Measurements from ENCODE around the gene XRCC4. TPM values are rescaled to one million over a fixed set of nuclear protein-coding genes. Genes with fewer than 3 reads are reported as not detected.
"Not testable (repeated sequence)": the region's sequence is repeated elsewhere in the genome, so short reads cannot be mapped to it uniquely, and the experiment has no call there.

XRCC4 gene
- polyA plus RNA-seq, 1 donor (not counting 4 experiments of a cell fraction or from before 2014, with no cell fraction given): 10.9 TPM

DNA sequence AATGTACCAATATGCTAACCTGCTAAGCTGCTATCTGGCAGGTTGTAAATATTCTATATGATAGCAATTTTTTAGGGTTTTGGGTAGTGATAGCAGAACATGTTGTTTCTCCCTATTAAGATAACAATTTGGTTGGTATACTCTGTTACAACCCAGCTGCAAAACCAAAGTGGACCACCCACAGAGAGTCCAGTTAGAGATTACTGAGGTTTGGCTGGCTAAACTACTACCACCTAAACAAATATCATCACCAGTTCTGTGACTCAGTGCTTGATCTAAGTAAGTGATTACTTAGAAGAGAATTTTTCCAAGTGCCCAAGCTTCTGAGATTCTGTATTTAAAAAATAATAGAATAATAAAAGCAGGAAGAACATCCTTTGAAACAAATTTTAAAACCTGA lies 72.3 kb downstream of the XRCC4 start:
- Histone ChIP-seq H3K9me1 (ENCODE audit: control insufficient read depth, extremely low read depth, insufficient read depth, low read length) (no peaks in the 10 kb centered on the region), H3K9ac (ENCODE audit: control insufficient read depth, extremely low read depth, insufficient read depth, low read length) (no peak overlapping the region), H3K27me3 (ENCODE audit: control insufficient read depth, extremely low read depth, insufficient read depth, low read length) (no peaks in the 10 kb centered on the region), H4K20me1 (ENCODE audit: control insufficient read depth, extremely low read depth, insufficient read depth, low read length) (no peaks in the 10 kb centered on the region), H2AFZ (ENCODE audit: control insufficient read depth, low read length) (no peak overlapping the region), H3K79me2 (ENCODE audit: control insufficient read depth, insufficient read depth, low read length) (no peaks in the 10 kb centered on the region), H3K4me3 (ENCODE audit: control insufficient read depth in 2 of 3, extremely low read depth in 1 of 3, insufficient read depth in 2 of 3, low read depth in 1 of 3, low read length in 3 of 3) (no peak overlapping the region), H3K36me3 (ENCODE audit: control insufficient read depth in 2 of 2, extremely low read depth in 1 of 2, insufficient read depth in 2 of 2, low read length in 2 of 2) (no peaks in the 10 kb centered on the region), H3K4me1 (ENCODE audit: control insufficient read depth, extremely low read depth, insufficient read depth, low read length) (no peaks in the 10 kb centered on the region), H3K4me2 (ENCODE audit: control insufficient read depth, extremely low read depth, insufficient read depth, low read depth, low read length) (no peak overlapping the region), H3K27ac (ENCODE audit: control insufficient read depth, insufficient read depth, low read length) (no peak overlapping the region), H3K9me3 (ENCODE audit: control insufficient read depth, low read depth, low read length) (no peaks in the 10 kb centered on the region)
- TF ChIP-seq EZH2 (IDR thresholded peaks at IDR 0.05; ENCODE audit: low read length): no peak
- TF ChIP-seq, protein P1, sequence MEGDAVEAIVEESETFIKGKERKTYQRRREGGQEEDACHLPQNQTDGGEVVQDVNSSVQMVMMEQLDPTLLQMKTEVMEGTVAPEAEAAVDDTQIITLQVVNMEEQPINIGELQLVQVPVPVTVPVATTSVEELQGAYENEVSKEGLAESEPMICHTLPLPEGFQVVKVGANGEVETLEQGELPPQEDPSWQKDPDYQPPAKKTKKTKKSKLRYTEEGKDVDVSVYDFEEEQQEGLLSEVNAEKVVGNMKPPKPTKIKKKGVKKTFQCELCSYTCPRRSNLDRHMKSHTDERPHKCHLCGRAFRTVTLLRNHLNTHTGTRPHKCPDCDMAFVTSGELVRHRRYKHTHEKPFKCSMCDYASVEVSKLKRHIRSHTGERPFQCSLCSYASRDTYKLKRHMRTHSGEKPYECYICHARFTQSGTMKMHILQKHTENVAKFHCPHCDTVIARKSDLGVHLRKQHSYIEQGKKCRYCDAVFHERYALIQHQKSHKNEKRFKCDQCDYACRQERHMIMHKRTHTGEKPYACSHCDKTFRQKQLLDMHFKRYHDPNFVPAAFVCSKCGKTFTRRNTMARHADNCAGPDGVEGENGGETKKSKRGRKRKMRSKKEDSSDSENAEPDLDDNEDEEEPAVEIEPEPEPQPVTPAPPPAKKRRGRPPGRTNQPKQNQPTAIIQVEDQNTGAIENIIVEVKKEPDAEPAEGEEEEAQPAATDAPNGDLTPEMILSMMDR (optimal IDR thresholded peaks at IDR 0.05 in 1 of 3, IDR thresholded peaks at IDR 0.05 in 1 of 3, conservative IDR thresholded peaks at IDR 0.05 in 1 of 3; ENCODE audit: extremely low read depth in 1 of 3, insufficient read depth in 2 of 3, low read length in 3 of 3): no peak
- DNase-seq (ENCODE audit: low read depth, low spot score) (no peak), FAIRE-seq (no peak)
- dilution Hi-C loops (cut with MboI; ENCODE audit: extremely low pct_ligation_motif_present, low sequenced_read_pairs): no loop called here

DNA sequence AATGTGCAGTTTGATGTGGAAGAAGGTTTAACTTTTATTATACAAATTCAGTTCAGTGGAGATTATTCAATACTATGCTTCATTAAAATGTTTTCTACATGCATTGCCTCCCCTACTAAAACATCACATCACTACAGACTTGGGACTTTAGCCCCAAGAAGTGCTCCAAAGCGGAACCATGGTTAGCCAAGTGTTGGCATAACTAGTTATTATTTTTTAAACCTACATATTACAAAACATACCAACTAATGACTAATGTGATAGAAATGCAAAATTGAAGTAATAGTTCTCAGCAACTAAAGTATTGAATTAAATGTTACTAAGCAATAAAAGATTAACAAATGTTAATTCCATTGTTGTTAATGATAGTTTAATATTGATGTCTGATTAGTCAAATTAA lies 74.5 kb downstream of the XRCC4 start:
- Histone ChIP-seq H3K9ac (ENCODE audit: control insufficient read depth, extremely low read depth, insufficient read depth, low read length) (no peak overlapping the region), H3K36me3 (ENCODE audit: control insufficient read depth in 2 of 2, extremely low read depth in 1 of 2, insufficient read depth in 2 of 2, low read length in 2 of 2) (no peaks in the 10 kb centered on the region), H3K27me3 (ENCODE audit: control insufficient read depth, extremely low read depth, insufficient read depth, low read length) (no peaks in the 10 kb centered on the region), H3K4me1 (ENCODE audit: control insufficient read depth, extremely low read depth, insufficient read depth, low read length) (no peaks in the 10 kb centered on the region), H3K27ac (ENCODE audit: control insufficient read depth, insufficient read depth, low read length) (no peak overlapping the region), H2AFZ (ENCODE audit: control insufficient read depth, low read length) (no peak overlapping the region), H4K20me1 (ENCODE audit: control insufficient read depth, extremely low read depth, insufficient read depth, low read length) (no peaks in the 10 kb centered on the region), H3K4me3 (ENCODE audit: control insufficient read depth in 2 of 3, extremely low read depth in 1 of 3, insufficient read depth in 2 of 3, low read depth in 1 of 3, low read length in 3 of 3) (no peak overlapping the region), H3K9me1 (ENCODE audit: control insufficient read depth, extremely low read depth, insufficient read depth, low read length) (no peaks in the 10 kb centered on the region), H3K79me2 (ENCODE audit: control insufficient read depth, insufficient read depth, low read length) (no peaks in the 10 kb centered on the region), H3K4me2 (ENCODE audit: control insufficient read depth, extremely low read depth, insufficient read depth, low read depth, low read length) (no peak overlapping the region), H3K9me3 (ENCODE audit: control insufficient read depth, low read depth, low read length) (no peaks in the 10 kb centered on the region)
- dilution Hi-C loops (cut with MboI; ENCODE audit: extremely low pct_ligation_motif_present, low sequenced_read_pairs): no loop called here
- no peak for TF ChIP-seq EZH2 (IDR thresholded peaks at IDR 0.05; ENCODE audit: low read length)
- TF ChIP-seq, protein P1 (optimal IDR thresholded peaks at IDR 0.05 in 1 of 3, IDR thresholded peaks at IDR 0.05 in 1 of 3, conservative IDR thresholded peaks at IDR 0.05 in 1 of 3; ENCODE audit: extremely low read depth in 1 of 3, insufficient read depth in 2 of 3, low read length in 3 of 3): no peak
- FAIRE-seq: no peak
- no peak for DNase-seq (ENCODE audit: low read depth, low spot score)

DNA sequence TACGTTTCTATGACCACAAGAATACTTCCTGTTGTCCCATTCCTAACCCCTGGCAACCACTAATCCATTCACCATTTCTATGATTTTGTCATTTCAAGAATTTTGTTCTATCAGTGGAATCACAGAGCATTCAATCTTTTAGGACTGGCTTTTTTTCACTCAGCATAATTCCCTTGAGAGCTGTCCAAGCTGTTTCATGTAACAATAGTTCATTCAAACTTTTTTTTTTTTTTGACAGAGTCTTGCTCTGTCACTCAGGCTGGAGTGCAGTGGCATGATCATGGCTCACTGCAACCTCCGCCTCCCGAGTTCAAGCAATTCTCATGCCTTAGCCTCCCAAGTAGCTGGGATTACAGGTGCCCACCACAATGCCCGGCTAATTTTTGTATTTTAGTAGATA lies 75.6 kb downstream of the XRCC4 start:
- H3K4me2 ChIP-seq (ENCODE audit: control insufficient read depth, extremely low read depth, insufficient read depth, low read depth, low read length); H3K4me3 ChIP-seq (ENCODE audit: control insufficient read depth in 2 of 3, extremely low read depth in 1 of 3, insufficient read depth in 2 of 3, low read depth in 1 of 3, low read length in 3 of 3); H3K27me3 ChIP-seq (ENCODE audit: control insufficient read depth, extremely low read depth, insufficient read depth, low read length); H3K9ac ChIP-seq (ENCODE audit: control insufficient read depth, extremely low read depth, insufficient read depth, low read length); H3K79me2 ChIP-seq (ENCODE audit: control insufficient read depth, insufficient read depth, low read length); H4K20me1 ChIP-seq (ENCODE audit: control insufficient read depth, extremely low read depth, insufficient read depth, low read length); H3K9me1 ChIP-seq (ENCODE audit: control insufficient read depth, extremely low read depth, insufficient read depth, low read length); H2AFZ ChIP-seq (ENCODE audit: control insufficient read depth, low read length); H3K9me3 ChIP-seq (ENCODE audit: control insufficient read depth, low read depth, low read length); FAIRE-seq; H3K4me1 ChIP-seq (ENCODE audit: control insufficient read depth, extremely low read depth, insufficient read depth, low read length); H3K27ac ChIP-seq (ENCODE audit: control insufficient read depth, insufficient read depth, low read length); H3K36me3 ChIP-seq (ENCODE audit: control insufficient read depth in 2 of 2, extremely low read depth in 1 of 2, insufficient read depth in 2 of 2, low read length in 2 of 2); DNase-seq (ENCODE audit: low read depth, low spot score); dilution Hi-C loops (cut with MboI; ENCODE audit: extremely low pct_ligation_motif_present, low sequenced_read_pairs): not testable (repeated sequence)

All from keratinocyte (primary cell).